Kidney tubule cell (primary cell): ENCODE measurements around the gene LOXL4.
"Not testable (repeated sequence)": the region's sequence is repeated elsewhere in the genome, so short reads cannot be mapped to it uniquely, and the experiment has no call there.

ENCODE experiments used
- DNase-seq: peaks from one replicate; pipeline ENCODE4 v3.0.0-alpha.2; 2018; ENCODE audit warnings: low spot score

LOXL4 gene

GRCh38 chr10:98240524-98240923 lies 27.5 kb downstream of the LOXL4 start:
- DNase-seq = no peak

GRCh38 chr10:98238391-98238790 lies 29.6 kb downstream of the LOXL4 start:
- no peak for DNase-seq

- no peak for DNase-seq
These were observed 31.1 kb downstream of the LOXL4 start for GRCh38 chr10:98236862-98237261.

DNA sequence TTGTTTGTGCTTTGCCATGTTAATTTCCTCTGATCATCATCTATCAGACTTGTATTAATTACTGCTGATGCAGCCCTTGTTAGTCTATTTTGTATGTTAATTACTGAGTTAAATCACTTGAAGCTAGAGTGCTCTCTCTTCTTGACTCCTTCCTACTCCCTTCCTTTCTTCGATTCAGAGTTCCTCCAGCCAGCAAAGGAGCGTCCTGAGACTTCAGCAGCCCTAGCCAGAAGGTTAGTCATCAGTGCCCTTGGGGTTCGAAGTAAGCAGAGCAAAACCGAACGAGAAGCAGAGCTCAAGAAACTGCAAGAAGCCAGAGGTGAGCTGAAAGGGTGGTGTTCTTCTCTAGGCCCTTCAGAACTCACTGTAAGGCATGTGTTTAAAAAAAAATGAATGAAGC lies 32.1 kb downstream of the LOXL4 start:
- no peak for DNase-seq

DNA sequence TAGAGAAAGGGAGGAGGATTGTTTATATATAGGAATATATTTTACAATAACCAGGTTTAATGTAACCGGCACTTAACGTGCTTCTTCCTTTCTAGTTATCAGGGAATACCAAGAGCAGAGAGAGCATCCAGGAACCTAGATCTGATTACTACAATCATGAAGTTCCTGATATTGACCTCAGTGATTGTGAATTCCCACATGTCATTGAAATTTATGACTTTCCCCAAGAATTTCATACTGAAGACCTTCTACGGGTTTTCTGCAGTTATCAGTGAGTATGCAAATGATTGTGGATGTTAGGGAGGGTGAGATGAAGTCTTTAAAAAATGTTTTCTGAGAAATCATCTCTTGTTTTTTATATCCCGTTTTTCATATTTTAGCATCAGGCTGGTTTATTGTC lies 36.6 kb downstream of the LOXL4 start:
- DNase-seq = no peak

GRCh38 chr10:98228266-98228665 lies 39.7 kb downstream of the LOXL4 start:
- DNase-seq = not testable (repeated sequence)

DNA sequence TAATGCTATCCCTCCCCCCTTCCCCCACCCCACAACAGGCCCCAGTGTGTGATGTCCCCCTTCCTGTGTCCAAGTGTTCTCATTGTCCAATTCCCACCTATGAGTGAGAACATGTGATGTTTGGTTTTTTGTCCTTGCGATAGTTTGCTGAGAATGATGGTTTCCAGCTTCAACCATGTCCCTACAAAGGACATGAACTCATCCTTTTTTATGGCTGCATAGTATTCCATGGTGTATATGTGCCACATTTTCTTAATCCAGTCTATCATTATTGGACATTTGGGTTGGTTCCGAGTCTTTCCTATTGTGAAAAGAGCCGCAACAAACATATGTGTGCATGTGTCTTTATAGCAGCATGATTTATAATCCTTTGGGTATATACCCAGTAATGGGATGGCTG lies 40.3 kb downstream of the LOXL4 start:
- DNase-seq = not testable (repeated sequence)

DNA sequence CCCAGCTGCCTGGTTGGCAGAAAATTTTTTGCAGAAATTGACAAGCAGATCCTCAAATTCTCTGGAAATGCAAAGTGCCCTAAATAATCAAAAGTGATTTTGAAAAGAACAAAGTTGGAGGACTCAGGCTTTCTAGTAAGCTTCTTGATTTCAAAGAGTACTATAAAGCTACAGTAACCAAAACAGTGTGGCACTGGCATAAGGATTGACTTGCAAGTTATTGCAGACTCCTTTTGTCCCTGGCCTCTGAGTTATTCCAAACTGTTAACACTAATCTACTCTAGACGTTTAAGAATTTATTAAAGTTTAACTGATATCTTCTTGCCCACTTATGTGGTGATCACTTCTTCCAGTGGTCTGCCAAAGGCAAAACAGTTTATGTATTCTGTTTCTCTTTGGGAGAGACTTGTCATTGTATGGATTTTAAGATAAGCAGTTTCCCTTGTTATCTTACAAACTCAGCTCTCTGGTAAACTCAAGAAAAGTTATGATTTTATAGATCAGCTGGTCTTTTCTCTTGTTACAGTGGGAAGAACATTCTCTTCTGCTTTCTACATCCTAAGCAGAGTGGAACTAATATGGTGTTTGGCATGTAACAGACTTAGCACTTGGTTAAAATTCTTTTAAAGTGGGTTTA lies 41.4 kb downstream of the LOXL4 start:
- DNase-seq = no peak

DNA sequence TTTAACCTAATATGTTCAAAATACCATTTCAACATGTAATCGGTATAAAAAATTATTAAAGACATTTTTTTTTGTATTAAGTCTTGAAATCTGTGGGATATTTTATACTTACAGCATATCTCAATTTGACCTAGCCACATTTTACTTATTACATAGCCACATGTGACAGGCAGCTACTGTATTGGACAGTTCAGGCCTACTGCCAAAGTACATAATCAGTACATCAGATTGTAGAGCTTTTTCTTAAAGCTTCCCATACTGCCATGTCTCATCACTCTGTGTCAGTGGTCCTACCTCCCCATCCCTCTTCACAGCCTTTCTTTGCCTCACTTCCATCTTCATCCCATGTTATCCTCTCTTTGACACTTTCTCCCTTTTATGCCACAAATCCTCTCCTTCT lies 43.0 kb downstream of the LOXL4 start:
- DNase-seq = no peak

DNA sequence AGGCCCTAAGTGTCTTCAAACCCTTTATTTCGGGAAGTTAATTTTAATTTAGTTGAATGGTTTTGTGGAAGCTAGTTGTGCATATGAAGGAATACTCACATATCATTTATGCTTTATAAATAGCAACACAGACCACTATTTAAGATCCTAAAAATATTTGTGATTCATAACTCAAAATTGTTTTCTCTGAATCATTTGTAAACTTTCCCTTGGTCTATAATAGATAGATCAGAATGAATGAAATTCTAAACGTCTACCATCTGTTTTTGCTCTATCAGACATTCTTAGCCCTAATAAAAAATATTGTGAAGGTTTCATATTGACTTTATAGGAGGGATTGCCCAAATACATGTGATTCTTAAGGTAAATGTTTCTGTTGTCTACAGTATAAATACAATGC lies 43.5 kb downstream of the LOXL4 start:
- no peak for DNase-seq

GRCh38 chr10:98223874-98224273 lies 44.1 kb downstream of the LOXL4 start:
- DNase-seq = no peak

- DNase-seq = no peak
These were observed 50.2 kb downstream of the LOXL4 start for GRCh38 chr10:98217801-98218200.

- DNase-seq = no peak
These were observed 52.6 kb downstream of the LOXL4 start for GRCh38 chr10:98215373-98215772.

DNA sequence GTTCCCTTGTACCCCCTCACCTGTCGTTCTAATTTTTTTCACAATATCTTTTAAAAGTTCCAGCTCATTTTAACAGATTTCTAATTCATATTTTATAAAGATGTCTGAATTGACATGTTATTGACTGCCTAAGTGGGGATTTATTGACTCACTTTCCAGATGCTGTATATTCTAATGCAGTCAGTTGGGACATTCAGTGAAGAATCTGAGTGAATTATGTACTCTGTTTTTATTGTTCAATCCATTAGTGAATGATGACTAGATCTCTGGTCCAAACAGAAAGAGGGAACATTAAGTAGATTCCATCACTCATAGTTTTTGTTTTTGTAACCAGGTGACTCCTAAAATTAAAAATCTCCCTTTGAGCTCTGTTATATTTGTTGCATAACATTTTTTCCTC lies 54.3 kb downstream of the LOXL4 start:
- DNase-seq = no peak

GRCh38 chr10:98212196-98212595 lies 55.8 kb downstream of the LOXL4 start:
- peak; percentile 20 for DNase-seq

- DNase-seq = no peak
These were observed 58.6 kb downstream of the LOXL4 start for GRCh38 chr10:98209441-98209840.

- peak; percentile 31 for DNase-seq
These were observed 59.1 kb downstream of the LOXL4 start for GRCh38 chr10:98208925-98209324.

- no peak for DNase-seq
These were observed 62.6 kb downstream of the LOXL4 start for GRCh38 chr10:98205351-98205750.

GRCh38 chr10:98202378-98202777 lies 65.6 kb downstream of the LOXL4 start:
- no peak for DNase-seq

GRCh38 chr10:98201760-98202159 lies 66.2 kb downstream of the LOXL4 start:
- no peak for DNase-seq
